Pancreas (tissue), 10 donors: ENCODE data around the gene FUOM. TPM values are rescaled to one million over a fixed set of nuclear protein-coding genes. Genes with fewer than 3 reads are reported as not detected.

ENCODE experiments used
- ATAC-seq, 4 donors: fragments of 200-7000 bp; cut with Tn5 transposase; one replicate each; pipeline versions ENCODE4 v1.8.0 to v1.9.1; 2020; ENCODE audit warnings: mild to moderate bottlenecking in 4 of 4, moderate library complexity in 4 of 4
- DNase-seq, 6 donors: peaks; one replicate each; pipeline ENCODE4 v3.0.0-alpha.2; 2020
- FAIRE-seq: peaks from 2 replicates; lab custom pipeline; 2012; peaks lifted over from hg19 to GRCh38; lab: Jason Lieb, UNC
- H3K27ac ChIP-seq, 4 donors: fragments of 200-600 bp; sonication (generic); 1 replicate in 3 of 4; 2 replicates in 1 of 4; pipeline versions ENCODE4 v1.5.0 to v1.8.0; 2020
- H3K27me3 ChIP-seq, 4 donors: fragments of 200-600 bp; one replicate each; pipeline ENCODE4 v1.8.0; 2021
- H3K36me3 ChIP-seq, 3 donors: fragments of 200-600 bp; sonication (generic) in 1 of 3; one replicate each; pipeline versions ENCODE4 v1.5.0 to v1.8.0; 2020 to 2021
- H3K4me1 ChIP-seq, 3 donors: fragments of 200-600 bp; one replicate each; pipeline ENCODE4 v1.8.0; 2021
- H3K4me3 ChIP-seq, 4 donors: fragments of 200-600 bp; sonication (generic) in 2 of 4; one replicate each; pipeline versions ENCODE4 v1.5.0 to v1.8.0; 2020 to 2021
- H3K9me3 ChIP-seq, 4 donors: fragments of 200-600 bp; one replicate each; pipeline ENCODE4 v1.8.0; 2021
- CTCF ChIP-seq, 4 donors: fragments of 200-600 bp; sonication (generic) in 3 of 4; IDR thresholded peaks; one replicate each; pipeline versions ENCODE4 v1.5.0 to v1.8.0; 2021; ENCODE audit warnings: antibody characterized with exemption in 4 of 4
- WGBS, 2 donors: extraction: QIAGEN DNeasy Blood & Tissue Kit; methylation state at CpG; one replicate each; pipeline ENCODE4 v1.1.7; 2013; 5-methylcytosine and 5-hydroxymethylcytosine counted together
- intact Hi-C, 3 donors: fragments of 100-400 bp; cut with DNase I; formaldehyde crosslinking; loops; one replicate each; pipeline versions ENCODE4 v1.11.1 to v1.14.2; 2022
- polyA plus RNA-seq, 2 donors: library from polyadenylated mRNA; stranded (reverse); fragments of 200-250 nt; gene quantifications; one replicate each; pipeline ENCODE4 v1.2.3, GENCODE V29; 2013
- total RNA-seq, 6 donors: library from RNA; stranded (reverse); fragmentation: NEBNext Ultra II Directional in 4 of 6; extraction: Animal tissue kit (Norgen Biotek cat#: 25700) in 4 of 6; gene quantifications; one replicate each; pipeline versions ENCODE4 v1.2.1 to v1.2.4, GENCODE V29; 2021 to 2023
- donor health status: healthy with polysubstance abuse.
- donor health status: DM: no; HTN: no; CAD: no; lungs with moderate emphysema.
- donor health status: DM: no; HTN: no; CAD: no.
- donor health status: control.
- donor health status: control.
- donor health status: Bipolar disorder and iron deficiency.
- donor health status: DM: yes; HTN: yes; CAD: no.
- donor health status: DM: no; HTN: no; CAD: no.
- donor health status: DM: no; HTN: no; CAD: no.
- donor health status: DM: yes; HTN: yes; CAD: no.

Gene FUOM
- total and polyA plus RNA-seq, 8 donors = 6.3 to 19.2 (median 10.3) TPM

DNA sequence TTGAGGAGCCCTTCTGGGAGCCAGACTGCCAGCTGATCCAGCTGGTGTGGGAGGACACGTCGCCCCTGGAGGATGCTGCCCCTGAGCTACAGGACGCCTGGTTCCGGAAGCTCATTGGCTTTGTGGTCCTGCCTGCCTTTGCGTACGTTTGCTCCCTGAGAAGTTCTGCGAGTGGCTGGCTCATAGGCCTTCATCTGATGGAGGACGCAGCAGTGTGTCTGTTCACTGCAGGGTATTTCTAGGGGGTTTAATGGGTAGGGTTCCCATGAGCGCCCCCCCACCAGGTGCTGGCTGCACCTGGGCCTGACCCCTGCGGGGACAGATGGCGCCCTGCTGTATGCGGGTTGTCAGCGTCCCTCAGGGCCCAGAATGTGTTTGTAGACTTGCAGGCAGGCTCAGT, 26.3 kb upstream of the FUOM start:
- no peak overlapping the region for H3K27ac ChIP-seq
- no peak for ATAC-seq
- H3K4me3 ChIP-seq = no peak overlapping the region
- peak in 1 of 6 donors; percentile 10 for DNase-seq
- intact Hi-C loops = no loop called here
- H3K9me3 ChIP-seq = no peaks in the 10 kb centered on the region
- H3K4me1 ChIP-seq = no peaks in the 10 kb centered on the region
- no peak for FAIRE-seq
- no peaks in the 10 kb centered on the region for H3K36me3 ChIP-seq
- no peaks in the 10 kb centered on the region for H3K27me3 ChIP-seq
- TF ChIP-seq CTCF (IDR thresholded peaks at IDR 0.05) = no peak
- WGBS, 2 donors = 88 to 93% methylated on average over 13 of the region's 13 CpGs

DNA sequence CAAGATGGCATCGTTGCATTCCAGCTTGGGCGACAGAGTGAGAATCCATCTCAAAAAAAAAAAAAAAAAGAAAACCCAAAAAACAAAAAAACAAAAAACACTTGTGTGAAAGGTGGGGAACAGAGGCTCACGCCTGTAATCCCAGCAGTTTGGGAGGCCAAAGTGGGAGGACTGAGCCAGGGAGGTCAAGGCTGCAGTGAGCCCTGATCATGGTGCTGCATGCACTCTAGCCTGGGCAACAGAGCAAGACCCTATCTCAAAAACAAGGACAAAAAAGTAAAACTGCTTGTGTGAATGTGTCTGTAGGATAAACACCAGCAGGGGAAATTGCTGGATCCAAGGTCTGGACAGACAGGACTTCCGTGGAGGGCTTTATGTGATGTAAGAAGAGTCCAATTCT, 25.7 kb upstream of the FUOM start:
- 89 to 97% methylated on average over 4 of the region's 4 CpGs for WGBS, 2 donors
- intact Hi-C loops = no loop called here
- no peak for TF ChIP-seq CTCF (IDR thresholded peaks at IDR 0.05)
- Histone ChIP-seq H3K27ac (no peak overlapping the region), H3K9me3 (no peaks in the 10 kb centered on the region), H3K27me3 (no peaks in the 10 kb centered on the region), H3K36me3 (no peaks in the 10 kb centered on the region), H3K4me3 (no peak overlapping the region), H3K4me1 (no peaks in the 10 kb centered on the region)
- ATAC-seq = no peak
- DNase-seq = no peak
- no peak for FAIRE-seq

DNA sequence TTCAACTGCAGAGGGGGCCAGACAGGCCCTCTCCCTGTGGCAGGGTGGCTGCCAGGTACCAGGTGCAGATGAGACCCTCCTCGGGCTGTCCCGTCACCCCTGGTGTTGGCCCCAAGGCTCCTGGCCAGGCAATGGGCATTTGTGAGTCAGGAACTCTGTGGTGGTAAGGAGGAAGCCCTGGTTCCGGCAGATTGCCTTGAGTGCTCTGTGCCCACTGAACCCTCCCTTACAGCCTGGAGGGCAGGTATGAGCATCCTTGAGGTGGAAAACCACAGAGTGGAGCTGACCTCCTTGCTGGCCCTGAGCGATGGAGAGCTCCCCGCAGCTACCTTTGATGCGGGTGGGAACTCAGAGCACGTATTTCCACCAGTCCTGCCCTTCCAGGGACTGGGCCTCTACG, 23.2 kb upstream of the FUOM start:
- H3K4me1 ChIP-seq = peaks cover 0 to 2% (median 0%) of the 10 kb centered on the region in 3 donors
- intact Hi-C loops = no loop called here
- DNase-seq = peak in 1 of 6 donors; percentile 32
- FAIRE-seq = no peak
- ATAC-seq = no peak
- TF ChIP-seq CTCF (IDR thresholded peaks at IDR 0.05) = no peak
- WGBS, 2 donors = 93 to 94% methylated on average over 8 of the region's 8 CpGs
- H3K27ac ChIP-seq = no peak overlapping the region
- no peak overlapping the region for H3K4me3 ChIP-seq
- no peaks in the 10 kb centered on the region for H3K36me3 ChIP-seq
- H3K27me3 ChIP-seq = no peaks in the 10 kb centered on the region
- H3K9me3 ChIP-seq = no peaks in the 10 kb centered on the region

- ATAC-seq (peak in 2 of 4 donors; percentile 2), DNase-seq (peak in 1 of 6 donors; percentile 63), FAIRE-seq (no peak)
- peak overlapping the region; percentile 71 to 88 (median 86) for H3K4me3 ChIP-seq
- intact Hi-C loops = no loop called here
- H3K27ac ChIP-seq = peak overlapping the region in 1 of 4 donors; percentile 46
- TF ChIP-seq CTCF (IDR thresholded peaks at IDR 0.05) = no peak
- WGBS, 2 donors = 92 to 93% methylated on average over 36 of the region's 36 CpGs
- H3K36me3 ChIP-seq = no peaks in the 10 kb centered on the region
- no peaks in the 10 kb centered on the region for H3K27me3 ChIP-seq
- no peaks in the 10 kb centered on the region for H3K9me3 ChIP-seq
- peaks cover 0 to 2% (median 0%) of the 10 kb centered on the region in 3 donors for H3K4me1 ChIP-seq
These were observed 22.2 kb upstream of the FUOM start for GRCh38 chr10:133379801-133380666.
